AG09309 (cell line): ENCODE data around the gene KNDC1.

Source experiments
- DNase-seq: peaks from one replicate; pipeline ENCODE4 v3.0.0-alpha.2; 2010; ENCODE audit warnings: low read depth
- H3K4me3 ChIP-seq: 2 replicates; pipeline ENCODE4 v1.5.1; 2011; ENCODE audit warnings: mild to moderate bottlenecking, low read depth, low read length, moderate library complexity; ENCODE audit not compliant: control insufficient read depth
- TF ChIP-seq, protein P1 (sequence below): IDR thresholded peaks from 2 replicates; pipeline ENCODE4 v1.5.1; 2011; ENCODE audit warnings: mild to moderate bottlenecking, low read depth, low read length, inconsistent platforms; ENCODE audit not compliant: insufficient read depth, control insufficient read depth; ENCODE audit errors: missing control alignments

Gene KNDC1

DNA sequence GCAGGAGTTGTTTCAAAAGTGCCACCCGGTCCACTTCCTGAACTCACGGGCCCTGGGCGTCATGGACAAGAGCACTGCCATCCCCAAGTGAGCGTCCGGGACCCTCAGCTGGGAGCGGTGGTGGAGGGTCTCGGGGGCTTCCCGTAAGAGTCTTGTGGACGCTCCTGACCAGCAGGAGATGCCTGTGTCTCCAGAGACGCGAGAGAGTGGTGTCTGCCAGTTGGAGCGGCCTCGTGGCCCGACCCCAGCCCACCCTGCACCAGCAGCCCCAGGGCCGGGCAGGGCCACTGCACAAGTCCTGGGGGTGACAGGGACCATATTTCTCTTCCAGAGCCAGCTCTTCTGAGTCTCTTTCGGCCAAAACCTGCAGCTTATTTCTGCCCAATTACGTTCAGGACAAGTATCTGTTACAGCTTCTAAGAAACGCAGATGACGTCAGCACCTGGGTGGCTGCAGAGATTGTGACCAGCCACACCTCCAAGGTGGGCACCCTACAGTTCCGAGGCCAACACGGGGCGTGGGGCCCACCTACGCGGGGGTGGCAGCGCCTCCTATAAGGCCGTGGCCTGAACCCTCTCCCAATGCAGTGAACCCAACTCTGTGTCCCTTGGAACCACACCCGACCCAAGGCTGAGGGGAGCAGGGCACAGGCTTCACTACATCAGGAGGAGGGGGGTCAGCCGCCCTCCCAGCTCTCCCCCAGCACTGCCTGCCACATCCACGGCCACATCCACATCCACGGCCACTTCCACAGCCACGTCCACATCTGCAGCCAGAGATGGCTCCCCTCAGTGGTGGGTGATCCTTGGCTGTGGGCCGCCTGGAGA is 53.8 kb downstream of the KNDC1 start:
- TF ChIP-seq, protein P1, sequence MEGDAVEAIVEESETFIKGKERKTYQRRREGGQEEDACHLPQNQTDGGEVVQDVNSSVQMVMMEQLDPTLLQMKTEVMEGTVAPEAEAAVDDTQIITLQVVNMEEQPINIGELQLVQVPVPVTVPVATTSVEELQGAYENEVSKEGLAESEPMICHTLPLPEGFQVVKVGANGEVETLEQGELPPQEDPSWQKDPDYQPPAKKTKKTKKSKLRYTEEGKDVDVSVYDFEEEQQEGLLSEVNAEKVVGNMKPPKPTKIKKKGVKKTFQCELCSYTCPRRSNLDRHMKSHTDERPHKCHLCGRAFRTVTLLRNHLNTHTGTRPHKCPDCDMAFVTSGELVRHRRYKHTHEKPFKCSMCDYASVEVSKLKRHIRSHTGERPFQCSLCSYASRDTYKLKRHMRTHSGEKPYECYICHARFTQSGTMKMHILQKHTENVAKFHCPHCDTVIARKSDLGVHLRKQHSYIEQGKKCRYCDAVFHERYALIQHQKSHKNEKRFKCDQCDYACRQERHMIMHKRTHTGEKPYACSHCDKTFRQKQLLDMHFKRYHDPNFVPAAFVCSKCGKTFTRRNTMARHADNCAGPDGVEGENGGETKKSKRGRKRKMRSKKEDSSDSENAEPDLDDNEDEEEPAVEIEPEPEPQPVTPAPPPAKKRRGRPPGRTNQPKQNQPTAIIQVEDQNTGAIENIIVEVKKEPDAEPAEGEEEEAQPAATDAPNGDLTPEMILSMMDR: no peak
- no peak for DNase-seq
- H3K4me3 ChIP-seq: no peak overlapping the region

GRCh38 chr10:133214468-133215410 is 54.7 kb downstream of the KNDC1 start:
- H3K4me3 ChIP-seq: no peak overlapping the region
- TF ChIP-seq, protein P1: no peak
- DNase-seq: no peak

- no peak for DNase-seq
- H3K4me3 ChIP-seq: no peak overlapping the region
- TF ChIP-seq, protein P1: no peak
Observed at GRCh38 chr10:133215586-133215985, 55.6 kb downstream of the KNDC1 start.

DNA sequence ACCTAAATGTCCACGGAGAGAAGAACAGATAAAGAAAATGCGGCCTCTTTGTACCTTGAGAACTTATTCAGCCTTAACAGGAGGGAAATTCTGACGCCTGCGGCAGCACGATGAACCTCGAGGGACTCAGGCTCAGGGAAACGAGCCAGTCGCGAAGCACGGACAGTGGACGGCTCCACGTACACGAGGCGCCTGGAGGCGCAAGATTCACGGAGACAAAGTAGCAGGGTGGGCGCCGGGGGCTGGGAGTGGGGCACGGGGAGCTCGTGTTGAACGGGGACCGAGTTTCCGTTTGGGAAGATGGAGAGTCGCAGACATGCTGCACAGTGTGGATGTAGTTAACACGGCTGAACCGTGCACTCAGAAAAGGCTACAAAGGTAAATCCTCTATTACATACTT is 56.8 kb downstream of the KNDC1 start:
- no peak for DNase-seq
- TF ChIP-seq, protein P1: no peak
- H3K4me3 ChIP-seq: no peak overlapping the region

DNA sequence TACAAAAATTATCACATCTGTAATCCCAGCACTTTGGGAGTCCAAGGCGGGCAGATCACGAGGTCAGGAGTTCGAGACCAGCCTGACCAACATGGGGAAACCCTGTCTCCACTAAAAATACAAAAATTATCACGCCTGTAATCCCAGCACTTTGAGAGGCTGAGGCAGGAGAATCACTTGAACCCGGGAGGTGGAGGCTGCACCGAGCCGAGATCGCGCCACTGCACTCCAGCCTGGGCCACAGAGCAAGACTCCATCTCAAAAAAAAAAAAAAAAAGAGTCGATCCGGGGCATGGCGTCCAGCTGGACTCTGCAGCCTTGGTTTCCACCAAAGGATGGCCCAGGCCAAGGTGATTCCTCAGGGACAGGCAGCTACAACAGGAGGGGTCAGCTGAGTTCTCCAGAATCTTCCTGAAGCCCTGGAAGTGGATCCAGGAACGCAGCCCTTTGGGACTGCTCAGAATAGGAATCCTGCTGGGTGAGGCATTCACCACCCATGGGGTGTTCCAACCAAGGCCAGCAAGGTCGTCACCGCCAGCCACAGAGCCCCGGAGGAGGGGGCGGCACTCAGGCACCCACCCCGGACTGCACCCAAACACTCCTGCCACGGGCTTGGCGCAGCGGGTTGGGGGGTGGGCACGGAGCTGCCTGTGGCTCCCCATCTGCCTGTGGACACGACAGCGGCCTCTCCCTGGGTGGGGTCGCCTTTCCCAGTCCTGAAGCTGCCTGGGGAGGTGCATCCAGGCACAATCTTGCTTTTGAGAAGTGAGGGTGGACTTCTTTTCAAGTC is 58.0 kb downstream of the KNDC1 start:
- H3K4me3 ChIP-seq: no peak overlapping the region
- TF ChIP-seq, protein P1: no peak
- no peak for DNase-seq

DNA sequence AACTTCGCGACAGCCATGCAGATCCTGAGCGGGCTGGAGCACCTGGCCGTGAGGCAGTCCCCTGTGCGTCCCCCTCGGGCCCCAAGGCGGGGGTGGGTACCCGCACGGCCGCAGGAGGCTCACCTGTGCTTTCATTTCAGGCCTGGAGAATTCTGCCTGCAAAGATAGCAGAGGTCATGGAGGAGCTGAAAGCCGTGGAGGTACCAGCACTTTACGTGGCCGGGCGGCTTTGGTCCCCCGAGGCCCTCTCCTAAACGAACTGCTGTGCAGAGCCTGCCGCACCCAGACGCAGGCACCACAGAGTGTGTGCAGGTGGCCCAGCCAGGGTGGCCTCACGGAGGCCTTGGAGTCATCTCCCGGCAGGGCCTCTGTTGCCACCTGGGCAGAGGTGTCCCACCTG is 58.9 kb downstream of the KNDC1 start:
- no peak overlapping the region for H3K4me3 ChIP-seq
- DNase-seq: no peak
- TF ChIP-seq, protein P1: no peak
